ENCODE measurements around the gene OR10A4.

- TF ChIP-seq CTCF (IDR thresholded peaks at IDR 0.05; ENCODE audit: poor library complexity, severe bottlenecking): no peak
- no peak for TF ChIP-seq MXI1 (conservative IDR thresholded peaks at IDR 0.05; ENCODE audit: poor library complexity, severe bottlenecking)
Observed at GRCh38 chr11:6925007-6925577, 48.7 kb downstream of the OR10A4 start.

Measured in neural cell (in vitro differentiated cells).